ENCODE results near the gene TXNDC11.

DNA sequence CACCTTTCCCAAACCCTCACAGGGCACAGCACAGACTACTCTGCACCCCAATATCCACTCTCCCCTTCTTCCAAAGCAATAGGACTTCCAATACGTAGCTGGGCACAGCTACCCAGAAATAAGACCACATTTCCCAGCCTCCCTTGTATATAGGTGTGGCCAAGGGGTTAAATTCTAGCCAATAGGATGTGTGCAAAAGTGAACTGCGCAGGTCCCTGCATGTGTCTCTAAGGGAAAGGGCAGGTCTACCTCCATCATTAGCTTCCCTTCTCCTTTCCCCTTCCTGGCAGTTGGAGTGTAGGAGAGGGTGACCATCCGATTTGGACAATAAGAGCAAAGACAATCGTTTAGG, 99.9 kb downstream of the TXNDC11 start:
- TF ChIP-seq CTCF (conservative IDR thresholded peaks at IDR 0.05; ENCODE audit: low read depth in 2 of 2), result no peak
- no peak for TF ChIP-seq REST (IDR thresholded peaks at IDR 0.05; ENCODE audit: unreplicated experiment)
- no peak for TF ChIP-seq EZH2 (IDR thresholded peaks at IDR 0.05; ENCODE audit: low read depth, unreplicated experiment)
- TF ChIP-seq POLR2AphosphoS5 (IDR thresholded peaks at IDR 0.05; ENCODE audit: low read depth), result no peak
- no peak for TF ChIP-seq JUNB (IDR thresholded peaks at IDR 0.05; ENCODE audit: unreplicated experiment)
- TF ChIP-seq EZH2phosphoT487 (IDR thresholded peaks at IDR 0.05; ENCODE audit: unreplicated experiment), result no peak
- no peak for TF ChIP-seq NANOG (IDR thresholded peaks at IDR 0.05; ENCODE audit: borderline replicate concordance)
- no peak for TF ChIP-seq ZNF331 (CRISPR knock-in tag; IDR thresholded peaks at IDR 0.05; ENCODE audit: low read depth)
- no peak for TF ChIP-seq CREB1 (CRISPR knock-in tag; IDR thresholded peaks at IDR 0.05; ENCODE audit: low read depth)
- TF ChIP-seq, protein P1, sequence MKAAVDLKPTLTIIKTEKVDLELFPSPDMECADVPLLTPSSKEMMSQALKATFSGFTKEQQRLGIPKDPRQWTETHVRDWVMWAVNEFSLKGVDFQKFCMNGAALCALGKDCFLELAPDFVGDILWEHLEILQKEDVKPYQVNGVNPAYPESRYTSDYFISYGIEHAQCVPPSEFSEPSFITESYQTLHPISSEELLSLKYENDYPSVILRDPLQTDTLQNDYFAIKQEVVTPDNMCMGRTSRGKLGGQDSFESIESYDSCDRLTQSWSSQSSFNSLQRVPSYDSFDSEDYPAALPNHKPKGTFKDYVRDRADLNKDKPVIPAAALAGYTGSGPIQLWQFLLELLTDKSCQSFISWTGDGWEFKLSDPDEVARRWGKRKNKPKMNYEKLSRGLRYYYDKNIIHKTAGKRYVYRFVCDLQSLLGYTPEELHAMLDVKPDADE (IDR thresholded peaks at IDR 0.05), result no peak
